ENCODE results near the gene DNAAF8. TPM values are rescaled to one million over a fixed set of nuclear protein-coding genes. Genes with fewer than 3 reads are reported as not detected.
A peak's percentile ranks its signal among the peaks of the same experiment; 100 is the strongest.
"Not testable (repeated sequence)": the region's sequence is repeated elsewhere in the genome, so short reads cannot be mapped to it uniquely, and the experiment has no call there.

Gene DNAAF8
- polyA plus RNA-seq, 2 of the 4 experiments (the other 2 are of a cell fraction), result 1.6 TPM

DNA sequence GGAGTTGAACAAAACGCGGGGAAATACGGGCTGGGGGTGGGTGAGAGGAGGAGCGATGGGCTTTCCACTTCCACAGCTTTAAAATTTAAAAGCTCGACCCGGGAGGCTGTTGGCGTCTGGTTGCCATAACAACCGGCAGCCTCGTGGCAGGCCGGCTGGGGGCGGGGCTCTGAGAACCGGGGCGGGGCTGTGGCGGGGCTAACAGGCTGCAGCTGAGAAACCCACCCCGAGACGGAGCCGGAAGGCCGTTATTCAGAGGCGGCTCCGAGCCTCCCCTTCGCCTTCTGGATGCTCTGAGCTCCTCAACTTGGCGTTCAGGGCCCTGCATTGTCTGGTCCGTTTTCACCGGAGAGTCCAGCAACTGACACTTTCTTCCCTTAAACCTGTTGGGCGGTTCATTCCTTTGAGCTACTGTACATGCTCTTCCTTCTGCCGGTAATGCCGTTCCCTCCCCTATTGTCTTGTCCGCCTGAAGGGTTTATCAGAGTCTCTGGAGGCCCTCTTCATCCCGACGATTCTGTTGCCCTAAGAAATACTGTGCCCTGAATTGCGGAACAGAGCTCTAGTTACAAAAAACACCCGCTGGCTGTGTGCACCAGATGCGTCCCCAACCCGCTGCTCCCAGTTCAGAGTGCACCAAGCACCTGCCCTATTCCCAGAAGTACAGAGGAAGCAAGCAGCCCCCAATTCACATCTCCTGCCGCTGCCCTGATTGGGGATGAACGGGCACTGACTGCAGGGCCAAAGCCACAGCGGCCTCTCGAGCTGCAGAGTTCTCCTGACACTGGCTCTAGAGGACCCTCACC, 596 bp downstream of the DNAAF8 start:
- WGBS (ENCODE audit: missing lambda C conversion rate), result 27% methylated on average over 24 of the region's 38 CpGs
- no peaks in the 10 kb centered on the region for H3K9me3 ChIP-seq
- H3K4me2 ChIP-seq, result peak overlapping the region; percentile 90
- TF ChIP-seq SREBF2 (IDR thresholded peaks at IDR 0.05), result no peak
- peak; percentile 72; the same call in 1 of the 2 replicates for TF ChIP-seq MYC (IDR thresholded peaks at IDR 0.05; ENCODE audit: borderline replicate concordance, low read length)
- 0 out of 3 replicates have a peak, but pooled peaks have one; percentile 33 for TF ChIP-seq BCL3 (IDR thresholded peaks at IDR 0.05)
- TF ChIP-seq POLR2A (IDR thresholded peaks at IDR 0.05; ENCODE audit: low read length), result peak; percentile 55
- peak overlapping the region; percentile 78 to 94 for H3K27ac ChIP-seq
- ATAC-seq (peak; percentile 77 to 83), DNase-seq (ENCODE audit: low read depth in 1 of 2, low spot score in 1 of 2) (peak; percentile 73 to 81), FAIRE-seq (no peak)
- H3K4me1 ChIP-seq, result peaks cover 8% of the 10 kb centered on the region; the same call in 1 of the 3 replicates
- ChIA-PET POLR2A (interaction anchor here (0.6 to 2.4 kb wide), 18 partner anchors 9 to 223 kb away, joined by 3 to 25 read pairs (median 4); partner anchors contain the start of genes NUDT16L1, ROGDI, SEC14L5 and ZNF500), CTCF (interaction anchor here (0.9 to 2.0 kb wide), 3 partner anchors 10 to 221 kb away, joined by 4 to 8 read pairs (median 4); no protein-coding TSS in a partner anchor)
- peak overlapping the region; percentile 92 for H3K4me3 ChIP-seq

GRCh38 chr16:4736546-4736945, 2.2 kb downstream of the DNAAF8 start:
- ATAC-seq, result no peak
- POLR2A ChIA-PET, result interaction anchor here (1.3 kb wide), 1 partner anchor 66 kb away, joined by 3 read pairs; the partner anchor contains the start of gene ROGDI
- 78% methylated on average over 4 of the region's 4 CpGs for WGBS (ENCODE audit: missing lambda C conversion rate)
- H3K9me3 ChIP-seq, result no peaks in the 10 kb centered on the region
- no peak overlapping the region for H3K27ac ChIP-seq
- FAIRE-seq, result no peak
- no peak for DNase-seq (ENCODE audit: low read depth in 1 of 2, low spot score in 1 of 2)
- peaks cover 8% of the 10 kb centered on the region; the same call in 1 of the 3 replicates for H3K4me1 ChIP-seq
- CTCF ChIA-PET, result interaction anchor here (0.7 kb wide), 2 partner anchors 35 to 220 kb away, joined by 3 read pairs; no protein-coding TSS in a partner anchor
- no peak overlapping the region for H3K4me2 ChIP-seq
- H3K4me3 ChIP-seq, result no peak overlapping the region
- TF ChIP-seq, protein P1, sequence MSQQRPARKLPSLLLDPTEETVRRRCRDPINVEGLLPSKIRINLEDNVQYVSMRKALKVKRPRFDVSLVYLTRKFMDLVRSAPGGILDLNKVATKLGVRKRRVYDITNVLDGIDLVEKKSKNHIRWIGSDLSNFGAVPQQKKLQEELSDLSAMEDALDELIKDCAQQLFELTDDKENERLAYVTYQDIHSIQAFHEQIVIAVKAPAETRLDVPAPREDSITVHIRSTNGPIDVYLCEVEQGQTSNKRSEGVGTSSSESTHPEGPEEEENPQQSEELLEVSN (IDR thresholded peaks at IDR 0.05; ENCODE audit: borderline replicate concordance, low read depth), result no peak
- peak; percentile 76 for TF ChIP-seq MAFK (IDR thresholded peaks at IDR 0.05; ENCODE audit: partially characterized antibody)

GRCh38 chr16:4737545-4737944, 3.2 kb downstream of the DNAAF8 start:
- POLR2A ChIA-PET, result no interaction called here
- no peak for DNase-seq (ENCODE audit: low read depth in 1 of 2, low spot score in 1 of 2)

GRCh38 chr16:4738370-4738769, 4.0 kb downstream of the DNAAF8 start:
- H3K4me2 ChIP-seq; H3K27ac ChIP-seq; ATAC-seq; H3K9me3 ChIP-seq; POLR2A ChIA-PET; H3K4me3 ChIP-seq; H3K4me1 ChIP-seq; FAIRE-seq; DNase-seq (ENCODE audit: low read depth in 1 of 2, low spot score in 1 of 2): not testable (repeated sequence)
- 70% methylated on average over 5 of the region's 5 CpGs for WGBS (ENCODE audit: missing lambda C conversion rate)
- CTCF ChIA-PET, result interaction anchor here (0.7 to 1.3 kb wide), 2 partner anchors 218 to 1020 kb away, joined by 3 to 4 read pairs; no protein-coding TSS in a partner anchor

More at GRCh38 chr16:4737545-4737944, 3.2 kb downstream of the DNAAF8 start:
- H3K27ac ChIP-seq, result no peak overlapping the region
- CTCF ChIA-PET, result interaction anchor here (0.7 to 1.2 kb wide), 2 partner anchors 218 to 1019 kb away, joined by 4 to 9 read pairs; no protein-coding TSS in a partner anchor
- peaks cover 8% of the 10 kb centered on the region; the same call in 1 of the 3 replicates for H3K4me1 ChIP-seq
- TF ChIP-seq, protein P1 (IDR thresholded peaks at IDR 0.05; ENCODE audit: borderline replicate concordance, low read depth), result no peak
- TF ChIP-seq SMC3 (IDR thresholded peaks at IDR 0.05) (no peak), ATOH8 (CRISPR knock-in tag; IDR thresholded peaks at IDR 0.05; ENCODE audit: low read depth) (no peak), HEYL (CRISPR knock-in tag; IDR thresholded peaks at IDR 0.05) (no peak), CBX2 (IDR thresholded peaks at IDR 0.05; ENCODE audit: borderline replicate concordance, low read depth) (no peak), CHD4 (IDR thresholded peaks at IDR 0.05; ENCODE audit: borderline replicate concordance) (no peak), RARB (CRISPR knock-in tag; IDR thresholded peaks at IDR 0.05) (no peak), MAX (IDR thresholded peaks at IDR 0.05) (no peak), JUN (IDR thresholded peaks at IDR 0.05) (no peak), MYC (IDR thresholded peaks at IDR 0.05; ENCODE audit: borderline replicate concordance, low read length) (no peak), TFCP2L1 (CRISPR knock-in tag; IDR thresholded peaks at IDR 0.05) (no peak), HOXB13 (CRISPR knock-in tag; IDR thresholded peaks at IDR 0.05; ENCODE audit: low read depth) (no peak), ESRRA (IDR thresholded peaks at IDR 0.05; ENCODE audit: borderline replicate concordance, low read length) (no peak), FOSB (CRISPR knock-in tag; IDR thresholded peaks at IDR 0.05) (no peak), CEBPB (IDR thresholded peaks at IDR 0.05) (no peak), NR3C1 (IDR thresholded peaks at IDR 0.05) (no peak), GATA3 (IDR thresholded peaks at IDR 0.05; ENCODE audit: borderline replicate concordance) (no peak)
- TF ChIP-seq, protein P2, sequence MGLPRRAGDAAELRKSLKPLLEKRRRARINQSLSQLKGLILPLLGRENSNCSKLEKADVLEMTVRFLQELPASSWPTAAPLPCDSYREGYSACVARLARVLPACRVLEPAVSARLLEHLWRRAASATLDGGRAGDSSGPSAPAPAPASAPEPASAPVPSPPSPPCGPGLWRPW (IDR thresholded peaks at IDR 0.05), result no peak
- TF ChIP-seq, protein P3, sequence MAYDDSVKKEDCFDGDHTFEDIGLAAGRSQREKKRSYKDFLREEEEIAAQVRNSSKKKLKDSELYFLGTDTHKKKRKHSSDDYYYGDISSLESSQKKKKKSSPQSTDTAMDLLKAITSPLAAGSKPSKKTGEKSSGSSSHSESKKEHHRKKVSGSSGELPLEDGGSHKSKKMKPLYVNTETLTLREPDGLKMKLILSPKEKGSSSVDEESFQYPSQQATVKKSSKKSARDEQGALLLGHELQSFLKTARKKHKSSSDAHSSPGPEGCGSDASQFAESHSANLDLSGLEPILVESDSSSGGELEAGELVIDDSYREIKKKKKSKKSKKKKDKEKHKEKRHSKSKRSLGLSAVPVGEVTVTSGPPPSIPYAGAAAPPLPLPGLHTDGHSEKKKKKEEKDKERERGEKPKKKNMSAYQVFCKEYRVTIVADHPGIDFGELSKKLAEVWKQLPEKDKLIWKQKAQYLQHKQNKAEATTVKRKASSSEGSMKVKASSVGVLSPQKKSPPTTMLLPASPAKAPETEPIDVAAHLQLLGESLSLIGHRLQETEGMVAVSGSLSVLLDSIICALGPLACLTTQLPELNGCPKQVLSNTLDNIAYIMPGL (CRISPR knock-in tag; IDR thresholded peaks at IDR 0.05; ENCODE audit: borderline replicate concordance), result no peak
- no peak for ATAC-seq
- no peaks in the 10 kb centered on the region for H3K9me3 ChIP-seq
- no peak overlapping the region for H3K4me2 ChIP-seq
- no peak for FAIRE-seq
- no peak overlapping the region for H3K4me3 ChIP-seq
- WGBS (ENCODE audit: missing lambda C conversion rate), result 78% methylated on average over 13 of the region's 15 CpGs

Data from A549 (cell line).